Panc1 (cell line): ENCODE measurements around the gene ADTRP. TPM values are rescaled to one million over a fixed set of nuclear protein-coding genes. Genes with fewer than 3 reads are reported as not detected.

Source experiments
- ATAC-seq: fragments of 200-7000 bp; cut with Tn5 transposase; 2 replicates; pipeline ENCODE4 v1.9.1; 2020; ENCODE audit warnings: mild to moderate bottlenecking, moderate library complexity
- BruUV-seq: library from RNA; stranded (reverse); fragments of 400-500 nt; replicated peaks from 2 replicates; lab custom pipeline; 2021; lab: Mats Ljungman, UMichigan
- CTCF ChIA-PET: fragments of 300-600 bp; sonication (Branson Sonifier 250); formaldehyde crosslinking; loops from one replicate; lab custom pipeline; 2022; ENCODE audit warnings: antibody characterized with exemption; lab: Charles Lee
- POLR2A ChIA-PET: fragments of 300-600 bp; sonication (Branson Sonifier 250); formaldehyde crosslinking; loops from one replicate; lab custom pipeline; 2022; ENCODE audit warnings: antibody characterized with exemption; lab: Charles Lee
- DNase-seq: peaks from one replicate; pipeline ENCODE4 v3.0.0-alpha.2; 2010; ENCODE audit warnings: low read depth, low spot score
- H3K27ac ChIP-seq: 2 replicates; pipeline ENCODE4 v1.5.1; 2011; ENCODE audit warnings: mild to moderate bottlenecking, low read length, inconsistent platforms
- H3K27me3 ChIP-seq: fragments of 200-500 bp; sonication (Bioruptor generic); 2 replicates; pipeline ENCODE4 v1.6.0; 2014; ENCODE audit warnings: low read length, inconsistent platforms; ENCODE audit not compliant: control insufficient read depth, insufficient read depth
- H3K36me3 ChIP-seq: fragments of 200-500 bp; sonication (Bioruptor generic); 2 replicates; pipeline ENCODE4 v1.5.1; 2014; ENCODE audit warnings: inconsistent platforms, mild to moderate bottlenecking, low read length, moderate library complexity; ENCODE audit not compliant: control insufficient read depth, insufficient read depth
- H3K4me1 ChIP-seq: 2 replicates; pipeline ENCODE4 v1.5.1; 2011; ENCODE audit warnings: inconsistent platforms, mild to moderate bottlenecking, low read length, moderate library complexity; ENCODE audit not compliant: control insufficient read depth, insufficient read depth
- H3K4me3 ChIP-seq, 2 experiments: 2 replicates each; pipeline ENCODE4 v1.5.1; 2011 to 2012; ENCODE audit warnings: low read depth in 2 of 2, low read length in 2 of 2, mild to moderate bottlenecking in 2 of 2, inconsistent platforms in 1 of 2, moderate library complexity in 1 of 2
- H3K9me3 ChIP-seq: fragments of 200-500 bp; sonication (Bioruptor generic); 2 replicates; pipeline ENCODE4 v1.5.1; 2014; ENCODE audit warnings: low read depth, mild to moderate bottlenecking, inconsistent platforms, low read length, moderate library complexity; ENCODE audit not compliant: control insufficient read depth, insufficient read depth
- POLR2AphosphoS5 ChIP-seq: IDR thresholded peaks from 2 replicates; pipeline ENCODE4 v1.6.1; 2012; ENCODE audit warnings: mild to moderate bottlenecking, low read depth, low read length, moderate library complexity
- SIN3A ChIP-seq: IDR thresholded peaks from 2 replicates; pipeline ENCODE4 v1.6.1; 2012; ENCODE audit warnings: low read depth, mild to moderate bottlenecking, low read length, moderate library complexity, borderline replicate concordance; ENCODE audit not compliant: insufficient read depth
- TCF7L2 ChIP-seq: IDR thresholded peaks from 2 replicates; pipeline ENCODE4 v1.6.1; 2011; ENCODE audit warnings: mild to moderate bottlenecking, low read depth, low read length, inconsistent platforms
- in situ Hi-C: cut with HindIII; loops from 2 replicates; pipeline ENCODE4 v1.10.0; 2016; ENCODE audit warnings: low sequenced_read_pairs, low pct_unique_long_range_greater_than_20kb
- intact Hi-C: fragments of 100-400 bp; cut with micrococcal nuclease; formaldehyde crosslinking; loops from one replicate; pipeline ENCODE4 v1.10.0; 2022; ENCODE audit not compliant: unreplicated experiment
- total RNA-seq: library from RNA; stranded (reverse); gene quantifications from one replicate; pipeline ENCODE4 v1.2.1, GENCODE V29; 2021; ENCODE audit not compliant: unreplicated experiment
- TF ChIP-seq, protein P1 (sequence below), 2 experiments: IDR thresholded peaks; 2 replicates each; pipeline ENCODE4 v1.6.1; 2011 to 2012; ENCODE audit warnings: low read depth in 2 of 2, control low read depth in 1 of 2, low read length in 1 of 2, mild to moderate bottlenecking in 1 of 2, moderate library complexity in 1 of 2; ENCODE audit not compliant: insufficient read depth in 1 of 2
- TF ChIP-seq, protein P2 (sequence below): fragments of 450-650 bp; IDR thresholded peaks from 2 replicates; pipeline ENCODE4 v1.5.1; 2017; ENCODE audit warnings: mild to moderate bottlenecking

Gene ADTRP
- total RNA-seq, 1 experiment from 2014 or later = not detected

GRCh38 chr6:11714116-11714797 lies 64.3 kb downstream of the ADTRP start:
- Histone ChIP-seq H3K27ac (no peak overlapping the region), H3K9me3 (no peaks in the 10 kb centered on the region), H3K4me1 (no peaks in the 10 kb centered on the region), H3K27me3 (no peaks in the 10 kb centered on the region), H3K4me3 (no peak overlapping the region), H3K36me3 (no peaks in the 10 kb centered on the region)
- DNase-seq = no peak
- ChIA-PET POLR2A (no interaction called here), CTCF (no interaction called here)
- TF ChIP-seq, protein P1, sequence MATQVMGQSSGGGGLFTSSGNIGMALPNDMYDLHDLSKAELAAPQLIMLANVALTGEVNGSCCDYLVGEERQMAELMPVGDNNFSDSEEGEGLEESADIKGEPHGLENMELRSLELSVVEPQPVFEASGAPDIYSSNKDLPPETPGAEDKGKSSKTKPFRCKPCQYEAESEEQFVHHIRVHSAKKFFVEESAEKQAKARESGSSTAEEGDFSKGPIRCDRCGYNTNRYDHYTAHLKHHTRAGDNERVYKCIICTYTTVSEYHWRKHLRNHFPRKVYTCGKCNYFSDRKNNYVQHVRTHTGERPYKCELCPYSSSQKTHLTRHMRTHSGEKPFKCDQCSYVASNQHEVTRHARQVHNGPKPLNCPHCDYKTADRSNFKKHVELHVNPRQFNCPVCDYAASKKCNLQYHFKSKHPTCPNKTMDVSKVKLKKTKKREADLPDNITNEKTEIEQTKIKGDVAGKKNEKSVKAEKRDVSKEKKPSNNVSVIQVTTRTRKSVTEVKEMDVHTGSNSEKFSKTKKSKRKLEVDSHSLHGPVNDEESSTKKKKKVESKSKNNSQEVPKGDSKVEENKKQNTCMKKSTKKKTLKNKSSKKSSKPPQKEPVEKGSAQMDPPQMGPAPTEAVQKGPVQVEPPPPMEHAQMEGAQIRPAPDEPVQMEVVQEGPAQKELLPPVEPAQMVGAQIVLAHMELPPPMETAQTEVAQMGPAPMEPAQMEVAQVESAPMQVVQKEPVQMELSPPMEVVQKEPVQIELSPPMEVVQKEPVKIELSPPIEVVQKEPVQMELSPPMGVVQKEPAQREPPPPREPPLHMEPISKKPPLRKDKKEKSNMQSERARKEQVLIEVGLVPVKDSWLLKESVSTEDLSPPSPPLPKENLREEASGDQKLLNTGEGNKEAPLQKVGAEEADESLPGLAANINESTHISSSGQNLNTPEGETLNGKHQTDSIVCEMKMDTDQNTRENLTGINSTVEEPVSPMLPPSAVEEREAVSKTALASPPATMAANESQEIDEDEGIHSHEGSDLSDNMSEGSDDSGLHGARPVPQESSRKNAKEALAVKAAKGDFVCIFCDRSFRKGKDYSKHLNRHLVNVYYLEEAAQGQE (IDR thresholded peaks at IDR 0.05; ENCODE audit: insufficient read depth in 1 of 2, low read depth in 2 of 2, low read length in 1 of 2) = no peak
- TF ChIP-seq SIN3A (no peak), POLR2AphosphoS5 (no peak), TCF7L2 (no peak)
- TF ChIP-seq, protein P2, sequence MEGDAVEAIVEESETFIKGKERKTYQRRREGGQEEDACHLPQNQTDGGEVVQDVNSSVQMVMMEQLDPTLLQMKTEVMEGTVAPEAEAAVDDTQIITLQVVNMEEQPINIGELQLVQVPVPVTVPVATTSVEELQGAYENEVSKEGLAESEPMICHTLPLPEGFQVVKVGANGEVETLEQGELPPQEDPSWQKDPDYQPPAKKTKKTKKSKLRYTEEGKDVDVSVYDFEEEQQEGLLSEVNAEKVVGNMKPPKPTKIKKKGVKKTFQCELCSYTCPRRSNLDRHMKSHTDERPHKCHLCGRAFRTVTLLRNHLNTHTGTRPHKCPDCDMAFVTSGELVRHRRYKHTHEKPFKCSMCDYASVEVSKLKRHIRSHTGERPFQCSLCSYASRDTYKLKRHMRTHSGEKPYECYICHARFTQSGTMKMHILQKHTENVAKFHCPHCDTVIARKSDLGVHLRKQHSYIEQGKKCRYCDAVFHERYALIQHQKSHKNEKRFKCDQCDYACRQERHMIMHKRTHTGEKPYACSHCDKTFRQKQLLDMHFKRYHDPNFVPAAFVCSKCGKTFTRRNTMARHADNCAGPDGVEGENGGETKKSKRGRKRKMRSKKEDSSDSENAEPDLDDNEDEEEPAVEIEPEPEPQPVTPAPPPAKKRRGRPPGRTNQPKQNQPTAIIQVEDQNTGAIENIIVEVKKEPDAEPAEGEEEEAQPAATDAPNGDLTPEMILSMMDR = no peak
- in situ Hi-C loops = no loop called here
- intact Hi-C loops = no loop called here
- no TSS peak for BruUV-seq
- no peak for ATAC-seq

DNA sequence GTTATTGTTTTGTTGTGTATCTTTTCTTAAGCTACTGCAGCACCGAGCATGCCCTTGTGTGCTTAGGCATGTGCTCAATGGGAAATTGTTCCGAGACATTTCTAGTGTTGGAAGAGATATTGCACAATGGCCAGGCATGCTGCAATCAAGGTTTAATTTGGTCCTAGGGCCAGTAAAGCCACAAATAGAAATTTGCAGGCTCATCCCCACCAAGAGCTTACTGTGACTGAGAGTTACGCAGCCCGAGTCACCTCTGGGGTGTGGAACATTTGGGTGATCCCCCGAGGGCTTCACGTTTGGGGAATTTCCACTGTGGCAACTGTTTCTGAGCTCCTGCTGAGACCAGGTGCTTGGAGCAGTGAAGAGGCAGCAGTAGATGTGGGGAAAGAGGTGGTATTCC lies 65.8 kb downstream of the ADTRP start:
- POLR2A ChIA-PET = no interaction called here
- no peak for ATAC-seq
- intact Hi-C loops (no loop called here), in situ Hi-C loops (no loop called here)
- no peaks in the 10 kb centered on the region for H3K9me3 ChIP-seq
- DNase-seq = no peak
- TF ChIP-seq, protein P1 (IDR thresholded peaks at IDR 0.05; ENCODE audit: insufficient read depth in 1 of 2, low read depth in 2 of 2, low read length in 1 of 2) = no peak
- TF ChIP-seq, protein P2 = no peak
- BruUV-seq = no TSS peak
- no peaks in the 10 kb centered on the region for H3K36me3 ChIP-seq
- no peak overlapping the region for H3K4me3 ChIP-seq
- no peaks in the 10 kb centered on the region for H3K4me1 ChIP-seq
- CTCF ChIA-PET = no interaction called here
- H3K27ac ChIP-seq = no peak overlapping the region
- H3K27me3 ChIP-seq = no peaks in the 10 kb centered on the region
